Measurements from ENCODE around the gene SPATS2L. TPM values are rescaled to one million over a fixed set of nuclear protein-coding genes. Genes with fewer than 3 reads are reported as not detected.

Gene SPATS2L
- total and polyA plus RNA-seq, 2 of the 13 experiments (the other 11 are each of a cell fraction or from before 2014, with no cell fraction given), result 154 to 212 TPM

DNA sequence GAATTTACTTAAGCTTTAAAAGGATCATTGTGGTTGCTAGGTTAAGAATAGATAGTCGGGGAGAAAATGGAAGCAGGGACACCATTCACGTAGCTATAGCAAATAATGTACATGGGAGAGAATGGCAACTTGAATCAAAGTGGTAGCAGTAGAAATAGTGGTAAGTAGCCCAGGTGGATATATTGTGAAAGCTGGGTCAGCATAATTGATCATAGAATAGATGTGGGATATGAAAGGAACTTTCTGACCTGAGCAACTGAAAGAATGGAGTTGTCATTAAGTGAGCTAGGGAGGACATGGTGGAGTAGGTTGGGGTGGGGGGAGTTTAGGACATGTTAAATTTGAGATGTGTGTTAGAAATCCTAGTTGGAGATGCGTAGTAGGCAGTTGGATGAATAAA, 221.7 kb downstream of the SPATS2L start:
- peaks cover 46% of the 10 kb centered on the region for H3K79me2 ChIP-seq (ENCODE audit: insufficient read depth, low read length)
- intact Hi-C loops (cut with micrococcal nuclease; ENCODE audit: unreplicated experiment) (no loop called here), in situ Hi-C loops (cut with HindIII; ENCODE audit: extremely low pct_ligation_motif_present, low pct_unique_long_range_greater_than_20kb) (no loop called here)
- FAIRE-seq, result no peak
- TF ChIP-seq NBN (conservative IDR thresholded peaks at IDR 0.05) (no peak), HMGXB3 (CRISPR knock-in tag; IDR thresholded peaks at IDR 0.05; ENCODE audit: borderline replicate concordance) (no peak), NFKB2 (CRISPR knock-in tag; IDR thresholded peaks at IDR 0.05; ENCODE audit: borderline replicate concordance) (no peak), MAFK (conservative IDR thresholded peaks at IDR 0.05 in 1 of 2, IDR thresholded peaks at IDR 0.05 in 1 of 2; ENCODE audit: low read length in 2 of 2) (peak; percentile 60), ZNF251 (CRISPR knock-in tag; IDR thresholded peaks at IDR 0.05) (no peak), MAFF (IDR thresholded peaks at IDR 0.05; ENCODE audit: low read depth, low read length) (peak; percentile 50)
- BruUV-seq (replicated peaks), result no TSS peak
- 95% methylated on average over 3 of the region's 3 CpGs for WGBS (ENCODE audit: low lambda C conversion rate)
- no peak for DNase-seq (ENCODE audit: low spot score)
- H3K9me3 ChIP-seq (ENCODE audit: low read length), result no peaks in the 10 kb centered on the region
- H3K27me3 ChIP-seq (ENCODE audit: control insufficient read depth in 1 of 2, insufficient read depth in 2 of 2, low read length in 2 of 2), result peaks cover 0 to 3% of the 10 kb centered on the region in 2 experiments; a peak in 1 of 5 replicates
- H3K4me3 ChIP-seq (replicated peaks in 1 of 3; ENCODE audit: insufficient read depth in 1 of 3, low read depth in 2 of 3, low read length in 3 of 3), result no peak overlapping the region
- POLR2A ChIA-PET, result no interaction called here
- no peaks in the 10 kb centered on the region; a peak in 2 of 5 replicates for H3K36me3 ChIP-seq (replicated peaks in 1 of 2; ENCODE audit: control insufficient read depth in 1 of 2, insufficient read depth in 2 of 2, low read length in 2 of 2)
- H3K27ac ChIP-seq (ENCODE audit: extremely low read length, insufficient read depth, low read length), result no peak overlapping the region
- no peaks in the 10 kb centered on the region for H4K20me1 ChIP-seq (ENCODE audit: insufficient read depth, low read length)
- CTCF ChIA-PET (ENCODE audit: low intra/inter-chr PET ratio, low total read pairs), result no interaction called here
- no peak overlapping the region for H2AFZ ChIP-seq (ENCODE audit: low read length)
- peaks cover 32% of the 10 kb centered on the region for H3K4me1 ChIP-seq (ENCODE audit: insufficient read depth, low read length)
- H3K4me2 ChIP-seq (ENCODE audit: low read depth, low read length), result peak overlapping the region; percentile 92; the same call in 1 of the 2 replicates
- no peak overlapping the region for H3K9ac ChIP-seq (ENCODE audit: insufficient read depth, low read depth, low read length)
- no peak for ATAC-seq

Small RNA genes lying within 50 kb of the gene (small RNA-seq; reads per million reads assigned to genes)
- gene RNY4P34 (ENCODE audit: insufficient read depth in 2 of 3, insufficient read length in 3 of 3, low read depth in 2 of 3, low replicate concordance in 1 of 3), result 0 to 0.97 (median 0) reads per million in 3 experiments

Other genes with a start within 250 kb of the SPATS2L start
- 7.0 and 7.1 TPM in 2 replicates for gene KCTD18, start 203.4 kb downstream of the SPATS2L start, total RNA-seq (2016; rRNA removed; fragmentation: Illumina TruSeq; extraction: Trizol)
- 2.2 and 2.5 TPM in 2 replicates for gene KCTD18, start 203.4 kb downstream of the SPATS2L start, polyA plus RNA-seq (2011; rRNA removed)
- gene SGO2, start 219.5 kb downstream of the SPATS2L start, total RNA-seq (2016; rRNA removed; fragmentation: Illumina TruSeq; extraction: Trizol), result 16.2 and 32.2 TPM in 2 replicates
- gene SGO2, start 219.5 kb downstream of the SPATS2L start, polyA plus RNA-seq (2011; rRNA removed), result 1.9 and 5.1 TPM in 2 replicates